ENCODE measurements around the gene PRKAG2. TPM values are rescaled to one million over a fixed set of nuclear protein-coding genes. Genes with fewer than 3 reads are reported as not detected.

Gene PRKAG2
- total and polyA plus RNA-seq, 2 of the 8 experiments (the other 6 are each of a cell fraction or from before 2014, with no cell fraction given) = 7.5 to 18.1 TPM

- TF ChIP-seq EGR1 (IDR thresholded peaks at IDR 0.05; ENCODE audit: borderline replicate concordance, low read depth, low read length) (no peak), MAX (IDR thresholded peaks at IDR 0.05) (no peak), KDM4A (IDR thresholded peaks at IDR 0.05; ENCODE audit: low read depth, low read length, severe bottlenecking) (no peak), CTBP2 (IDR thresholded peaks at IDR 0.05; ENCODE audit: borderline replicate concordance, insufficient read depth, insufficient read length, low read length) (no peak), JUN (IDR thresholded peaks at IDR 0.05; ENCODE audit: low read depth, low read length) (no peak), CHD2 (IDR thresholded peaks at IDR 0.05; ENCODE audit: low read length) (no peak), GTF2F1 (IDR thresholded peaks at IDR 0.05; ENCODE audit: borderline replicate concordance, low read depth, low read length) (no peak)
These were observed 156.6 kb downstream of the PRKAG2 start (continued) for GRCh38 chr7:151720280-151720679.

Measured in H1 (cell line).